Measurements from ENCODE around the gene RMDN3.

RMDN3 gene

GRCh38 chr15:40749151-40749630 is 5.9 kb downstream of the RMDN3 start:
- no peak for DNase-seq (ENCODE audit: low read depth, low spot score)

- no peak for DNase-seq (ENCODE audit: low read depth, low spot score)
Observed at GRCh38 chr15:40747685-40748631, 7.1 kb downstream of the RMDN3 start.

- DNase-seq (ENCODE audit: low read depth, low spot score): no peak
Observed at GRCh38 chr15:40746916-40747418, 8.1 kb downstream of the RMDN3 start.

- DNase-seq (ENCODE audit: low read depth, low spot score): no peak
Observed at GRCh38 chr15:40744815-40745152, 10.3 kb downstream of the RMDN3 start.

GRCh38 chr15:40743921-40744814 is 10.9 kb downstream of the RMDN3 start:
- DNase-seq (ENCODE audit: low read depth, low spot score): no peak

- DNase-seq (ENCODE audit: low read depth, low spot score): no peak
Observed at GRCh38 chr15:40743485-40743901, 11.6 kb downstream of the RMDN3 start.

- DNase-seq (ENCODE audit: low read depth, low spot score): no peak
Observed at GRCh38 chr15:40739854-40740253, 15.2 kb downstream of the RMDN3 start.

GRCh38 chr15:40739047-40739446 is 16.0 kb downstream of the RMDN3 start:
- DNase-seq (ENCODE audit: low read depth, low spot score): peak; percentile 68

GRCh38 chr15:40737048-40737447 is 18.0 kb downstream of the RMDN3 start:
- no peak for DNase-seq (ENCODE audit: low read depth, low spot score)

GRCh38 chr15:40736575-40736974 is 18.5 kb downstream of the RMDN3 start:
- no peak for DNase-seq (ENCODE audit: low read depth, low spot score)

GRCh38 chr15:40731034-40731433 is 24.0 kb downstream of the RMDN3 start:
- DNase-seq (ENCODE audit: low read depth, low spot score): no peak

GRCh38 chr15:40723919-40724318 is 31.1 kb downstream of the RMDN3 start:
- DNase-seq (ENCODE audit: low read depth, low spot score): no peak

- no peak for DNase-seq (ENCODE audit: low read depth, low spot score)
Observed at GRCh38 chr15:40722934-40723333, 32.1 kb downstream of the RMDN3 start.

GRCh38 chr15:40722354-40722753 is 32.7 kb downstream of the RMDN3 start:
- DNase-seq (ENCODE audit: low read depth, low spot score): no peak

- no peak for DNase-seq (ENCODE audit: low read depth, low spot score)
Observed at GRCh38 chr15:40721701-40722100, 33.4 kb downstream of the RMDN3 start.

- no peak for DNase-seq (ENCODE audit: low read depth, low spot score)
Observed at GRCh38 chr15:40716165-40716564, 38.9 kb downstream of the RMDN3 start.

- no peak for DNase-seq (ENCODE audit: low read depth, low spot score)
Observed at GRCh38 chr15:40714144-40714543, 40.9 kb downstream of the RMDN3 start.

GRCh38 chr15:40706121-40706520 is 48.9 kb downstream of the RMDN3 start:
- DNase-seq (ENCODE audit: low read depth, low spot score): no peak

GRCh38 chr15:40702077-40702476 is 53.0 kb downstream of the RMDN3 start:
- no peak for DNase-seq (ENCODE audit: low read depth, low spot score)

- DNase-seq (ENCODE audit: low read depth, low spot score): no peak
Observed at GRCh38 chr15:40697916-40698315, 57.1 kb downstream of the RMDN3 start.

- DNase-seq (ENCODE audit: low read depth, low spot score): no peak
Observed at GRCh38 chr15:40696228-40696627, 58.8 kb downstream of the RMDN3 start.

- no peak for DNase-seq (ENCODE audit: low read depth, low spot score)
Observed at GRCh38 chr15:40695469-40695890, 59.6 kb downstream of the RMDN3 start.
